B cell (primary cell): Measurements from ENCODE around the gene STX12. TPM values are rescaled to one million over a fixed set of nuclear protein-coding genes. Genes with fewer than 3 reads are reported as not detected.

ENCODE experiments used
- ATAC-seq: fragments of 200-7000 bp; cut with Tn5 transposase; one replicate; pipeline ENCODE4 v1.10.0; 2021; ENCODE audit warnings: low read depth, mild to moderate bottlenecking, moderate number of reproducible peaks, moderate library complexity
- CTCF ChIA-PET: fragments of 350-600 bp; sonication (Branson Sonifier 250); formaldehyde crosslinking; loops from one replicate; lab custom pipeline; 2021; ENCODE audit warnings: antibody characterized with exemption, inconsistent platforms; lab: Charles Lee
- POLR2A ChIA-PET: fragments of 350-600 bp; sonication (Branson Sonifier 250); formaldehyde crosslinking; loops from one replicate; lab custom pipeline; 2021; ENCODE audit warnings: antibody characterized with exemption; lab: Charles Lee
- DNase-seq: peaks from one replicate; pipeline ENCODE4 v3.0.0; 2013
- H2AFZ ChIP-seq: 2 replicates; pipeline ENCODE4 v1.6.1; 2012; ENCODE audit warnings: mild to moderate bottlenecking, low read depth, low read length; ENCODE audit not compliant: insufficient read depth, poor library complexity, severe bottlenecking
- H3K27ac ChIP-seq, 2 donors: 1 replicate in 1 of 2; 2 replicates in 1 of 2; pipeline ENCODE4 v1.5.1; 2012 to 2013; ENCODE audit warnings: low read length in 2 of 2, mild to moderate bottlenecking in 2 of 2, moderate library complexity in 1 of 2
- H3K27me3 ChIP-seq, 4 experiments: fragments of 200-600 bp in 1 of 4; sonication (generic) in 1 of 4; replicated peaks in 1 of 4; 1 replicate in 2 of 4; 2 replicates in 2 of 4; pipeline versions ENCODE4 v1.6.1 to v1.7.0; 2013 to 2016; ENCODE audit warnings: low read length in 3 of 4, mild to moderate bottlenecking in 2 of 4, mixed read lengths in 1 of 4, moderate library complexity in 1 of 4; ENCODE audit not compliant: insufficient read depth in 4 of 4, control insufficient read depth in 3 of 4; ENCODE audit errors: control extremely low read depth in 1 of 4
- H3K36me3 ChIP-seq, 2 experiments: replicated peaks in 1 of 2; 1 replicate in 1 of 2; 2 replicates in 1 of 2; pipeline versions ENCODE4 v1.6.1 to v1.7.1; 2013; ENCODE audit warnings: low read length in 1 of 2; ENCODE audit not compliant: insufficient read depth in 2 of 2, control insufficient read depth in 1 of 2; ENCODE audit errors: control extremely low read depth in 1 of 2, extremely low read depth in 1 of 2
- H3K4me1 ChIP-seq, 2 donors: fragments of 200-600 bp in 1 of 2; sonication (generic) in 1 of 2; 1 replicate in 1 of 2; 2 replicates in 1 of 2; pipeline versions ENCODE4 v1.5.1 to v1.6.1; 2013 to 2017; ENCODE audit warnings: low read length in 2 of 2; ENCODE audit not compliant: control insufficient read depth in 2 of 2, insufficient read depth in 2 of 2
- H3K4me2 ChIP-seq: replicated peaks from 2 replicates; pipeline ENCODE3; 2012; ENCODE audit warnings: mild to moderate bottlenecking, low read depth, low read length; ENCODE audit not compliant: poor library complexity, severe bottlenecking
- H3K4me3 ChIP-seq, 5 experiments: fragments of 200-600 bp in 1 of 5; sonication (generic) in 1 of 5; 1 replicate in 3 of 5; 2 replicates in 2 of 5; pipeline versions ENCODE4 v1.5.1 to v1.7.0; 2011 to 2016; ENCODE audit warnings: low read length in 4 of 5, mild to moderate bottlenecking in 4 of 5, low read depth in 2 of 5, control low read depth in 1 of 5, moderate library complexity in 1 of 5; ENCODE audit not compliant: insufficient read depth in 1 of 5; ENCODE audit errors: control extremely low read depth in 1 of 5, extremely low read depth in 1 of 5
- H3K79me2 ChIP-seq: fragments of 200-600 bp; sonication (generic); one replicate; pipeline ENCODE4 v1.6.0; 2016; ENCODE audit warnings: low read length; ENCODE audit not compliant: control insufficient read depth, insufficient read depth
- H3K9ac ChIP-seq: fragments of 200-600 bp; sonication (generic); 2 replicates; pipeline ENCODE4 v1.6.1; 2017; ENCODE audit warnings: mild to moderate bottlenecking, low read length, moderate library complexity
- H3K9me3 ChIP-seq, 3 donors: one replicate each; pipeline versions ENCODE4 v1.6.1 to v1.7.1; 2013; ENCODE audit warnings: low read length in 2 of 3; ENCODE audit not compliant: control insufficient read depth in 2 of 3, insufficient read depth in 1 of 3; ENCODE audit errors: control extremely low read depth in 1 of 3
- H4K20me1 ChIP-seq: 2 replicates; pipeline ENCODE4 v1.6.0; 2012; ENCODE audit warnings: mild to moderate bottlenecking, low read length; ENCODE audit not compliant: insufficient read depth, control insufficient read depth, poor library complexity, severe bottlenecking
- H3K27ac Mint-ChIP-seq: one replicate; pipeline ENCODE4 v1.8.0; 2021; ENCODE audit warnings: mixed read lengths
- H3K27me3 Mint-ChIP-seq: one replicate; pipeline ENCODE4 v1.8.0; 2021; ENCODE audit warnings: mixed read lengths
- H3K4me1 Mint-ChIP-seq: one replicate; pipeline ENCODE4 v1.8.0; 2021; ENCODE audit warnings: mixed read lengths
- H3K4me3 Mint-ChIP-seq: one replicate; pipeline ENCODE4 v1.8.0; 2021; ENCODE audit warnings: mixed read lengths
- H3K9me3 Mint-ChIP-seq: one replicate; pipeline ENCODE4 v1.8.0; 2022; ENCODE audit warnings: mixed read lengths; ENCODE audit not compliant: insufficient read depth
- EZH2 ChIP-seq: IDR thresholded peaks from 2 replicates; pipeline ENCODE4 v1.6.1; 2012; ENCODE audit warnings: borderline replicate concordance, low read depth, mild to moderate bottlenecking, moderate library complexity, low read length; ENCODE audit not compliant: insufficient read depth, poor library complexity, severe bottlenecking
- WGBS: methylation state at CpG from one replicate; pipeline ENCODE4 v1.1.5; 2013; ENCODE audit warnings: missing lambda C conversion rate; ENCODE audit not compliant: insufficient coverage; 5-methylcytosine and 5-hydroxymethylcytosine counted together
- intact Hi-C: fragments of 100-400 bp; cut with micrococcal nuclease; formaldehyde crosslinking; loops from one replicate; pipeline ENCODE4 v1.10.0; 2022
- polyA plus RNA-seq: library from polyadenylated mRNA; depleted of rRNA; stranded (reverse); fragments of >200 nt; gene quantifications from 2 replicates; pipeline ENCODE4 v1.2.3, GENCODE V29; 2012
- total RNA-seq, 2 donors: library from RNA; stranded (reverse); fragments of 120-200 nt in 1 of 2; gene quantifications; 1 replicate in 1 of 2; 2 replicates in 1 of 2; pipeline versions ENCODE4 v1.2.3 to v1.2.4, GENCODE V29; 2013 to 2022
- TF ChIP-seq, protein P1 (sequence below): fragments of 200-600 bp; IDR thresholded peaks from one replicate; pipeline ENCODE4 v1.8.0; 2022; ENCODE audit warnings: antibody characterized with exemption, mild to moderate bottlenecking

STX12 gene
- total and polyA plus RNA-seq, 2 donors (not counting 1 experiment from before 2014, with no cell fraction given): 20.5 to 36.4 TPM

- POLR2A ChIA-PET: interaction anchor here (0.5 to 1.7 kb wide), 11 partner anchors 19 to 1293 kb away, joined by 3 to 18 read pairs (median 4); partner anchors contain the start of genes DHDDS, IFI6, PPP1R8 and STX12
- H3K27me3 Mint-ChIP-seq: no peaks in the 10 kb centered on the region
- H3K9me3 Mint-ChIP-seq: no peaks in the 10 kb centered on the region
- TF ChIP-seq EZH2: no peak
- TF ChIP-seq, protein P1, sequence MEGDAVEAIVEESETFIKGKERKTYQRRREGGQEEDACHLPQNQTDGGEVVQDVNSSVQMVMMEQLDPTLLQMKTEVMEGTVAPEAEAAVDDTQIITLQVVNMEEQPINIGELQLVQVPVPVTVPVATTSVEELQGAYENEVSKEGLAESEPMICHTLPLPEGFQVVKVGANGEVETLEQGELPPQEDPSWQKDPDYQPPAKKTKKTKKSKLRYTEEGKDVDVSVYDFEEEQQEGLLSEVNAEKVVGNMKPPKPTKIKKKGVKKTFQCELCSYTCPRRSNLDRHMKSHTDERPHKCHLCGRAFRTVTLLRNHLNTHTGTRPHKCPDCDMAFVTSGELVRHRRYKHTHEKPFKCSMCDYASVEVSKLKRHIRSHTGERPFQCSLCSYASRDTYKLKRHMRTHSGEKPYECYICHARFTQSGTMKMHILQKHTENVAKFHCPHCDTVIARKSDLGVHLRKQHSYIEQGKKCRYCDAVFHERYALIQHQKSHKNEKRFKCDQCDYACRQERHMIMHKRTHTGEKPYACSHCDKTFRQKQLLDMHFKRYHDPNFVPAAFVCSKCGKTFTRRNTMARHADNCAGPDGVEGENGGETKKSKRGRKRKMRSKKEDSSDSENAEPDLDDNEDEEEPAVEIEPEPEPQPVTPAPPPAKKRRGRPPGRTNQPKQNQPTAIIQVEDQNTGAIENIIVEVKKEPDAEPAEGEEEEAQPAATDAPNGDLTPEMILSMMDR: no peak
- ATAC-seq: no peak
- Histone ChIP-seq H3K9ac (peak overlapping the region; percentile 75), H2AFZ (peak overlapping the region; percentile 78), H3K4me1 (peaks cover 17% of the 10 kb centered on the region in 2 donors), H3K27ac (peak overlapping the region; percentile 96 to 98), H3K4me3 (peak overlapping the region; percentile 23 to 68 (median 63)), H3K36me3 (peaks cover 4 to 11% of the 10 kb centered on the region in 2 experiments), H3K27me3 (no peaks in the 10 kb centered on the region), H3K9me3 (no peaks in the 10 kb centered on the region), H4K20me1 (no peaks in the 10 kb centered on the region), H3K79me2 (peaks cover 21% of the 10 kb centered on the region), H3K4me2 (peak overlapping the region; percentile 79)
- peak overlapping the region; percentile 98 for H3K27ac Mint-ChIP-seq
- WGBS: 88% methylated on average over 6 of the region's 9 CpGs
- intact Hi-C loops: loop anchor here (1.0 to 10.0 kb wide), 7 partner anchors 48 to 403 kb away; partner anchors contain the start of genes AHDC1, EYA3, IFI6 and PPP1R8
- no peak for DNase-seq
- peaks cover 25% of the 10 kb centered on the region for H3K4me1 Mint-ChIP-seq
- CTCF ChIA-PET: interaction anchor here (0.6 to 2.0 kb wide), 13 partner anchors 35 to 680 kb away, joined by 3 to 13 read pairs (median 4); partner anchors contain the start of genes IFI6 and STX12
- H3K4me3 Mint-ChIP-seq: peak overlapping the region; percentile 94
These were observed 48.1 kb upstream of the STX12 start for GRCh38 chr1:27724961-27725373.
